Epithelial cell of esophagus (primary cell): ENCODE measurements around the gene FHOD3.

Source experiments
- DNase-seq: peaks from one replicate; pipeline ENCODE4 v3.0.0; 2010; ENCODE audit warnings: low read depth
- H3K4me3 ChIP-seq: 2 replicates; pipeline ENCODE4 v1.5.1; 2011; ENCODE audit warnings: mild to moderate bottlenecking, low read length, control low read depth
- CTCF ChIP-seq: IDR thresholded peaks from 2 replicates; pipeline ENCODE4 v1.5.1; 2011; ENCODE audit warnings: low read depth, mild to moderate bottlenecking, low read length, control low read depth, inconsistent platforms; ENCODE audit not compliant: insufficient read depth; ENCODE audit errors: missing control alignments

FHOD3 gene

GRCh38 chr18:36468161-36468560 lies 170.6 kb downstream of the FHOD3 start:
- H3K4me3 ChIP-seq: no peak overlapping the region
- DNase-seq: no peak
- TF ChIP-seq CTCF: no peak

GRCh38 chr18:36469461-36469860 lies 171.9 kb downstream of the FHOD3 start:
- TF ChIP-seq CTCF: no peak
- H3K4me3 ChIP-seq: no peak overlapping the region
- DNase-seq: no peak

- H3K4me3 ChIP-seq: no peak overlapping the region
- no peak for DNase-seq
- no peak for TF ChIP-seq CTCF
Observed at GRCh38 chr18:36470896-36471295, 173.4 kb downstream of the FHOD3 start.

- TF ChIP-seq CTCF: no peak
- no peak overlapping the region for H3K4me3 ChIP-seq
- DNase-seq: no peak
Observed at GRCh38 chr18:36471393-36471792, 173.9 kb downstream of the FHOD3 start.

- no peak overlapping the region for H3K4me3 ChIP-seq
- no peak for DNase-seq
- TF ChIP-seq CTCF: no peak
Observed at GRCh38 chr18:36476433-36476832, 178.9 kb downstream of the FHOD3 start.

GRCh38 chr18:36477776-36478175 lies 180.3 kb downstream of the FHOD3 start:
- no peak for DNase-seq
- no peak overlapping the region for H3K4me3 ChIP-seq
- no peak for TF ChIP-seq CTCF

- DNase-seq: no peak
- H3K4me3 ChIP-seq: no peak overlapping the region
- no peak for TF ChIP-seq CTCF
Observed at GRCh38 chr18:36481201-36481657, 183.7 kb downstream of the FHOD3 start.
